Kidney epithelial cell (primary cell): ENCODE data around the gene FAM234B. TPM values are rescaled to one million over a fixed set of nuclear protein-coding genes. Genes with fewer than 3 reads are reported as not detected.

Experiments used
- DNase-seq: peaks from one replicate; pipeline ENCODE4 v3.0.0-alpha.2; 2010; ENCODE audit warnings: low read depth
- H3K27me3 ChIP-seq: 2 replicates; pipeline ENCODE4 v1.6.0; 2011; ENCODE audit warnings: low read length; ENCODE audit not compliant: control insufficient read depth, insufficient read depth
- H3K36me3 ChIP-seq: 2 replicates; pipeline ENCODE4 v1.5.1; 2011; ENCODE audit warnings: low read length; ENCODE audit not compliant: control insufficient read depth, insufficient read depth
- H3K4me3 ChIP-seq: 2 replicates; pipeline ENCODE4 v1.5.1; 2011; ENCODE audit warnings: low read depth, mild to moderate bottlenecking, control low read depth, low read length
- CTCF ChIP-seq: IDR thresholded peaks from 2 replicates; pipeline ENCODE4 v1.5.1; 2011; ENCODE audit warnings: mild to moderate bottlenecking, moderate library complexity, low read length, control low read depth, inconsistent platforms; ENCODE audit not compliant: insufficient read depth, poor library complexity, severe bottlenecking
- total RNA-seq: library from RNA; depleted of rRNA; stranded (reverse); fragments of >200 nt; gene quantifications from 2 replicates; pipeline ENCODE4 v1.2.3, GENCODE V29; 2015

Gene FAM234B
- total RNA-seq, 1 donor from 2014 or later = 5.0 TPM

- Histone ChIP-seq H3K36me3 (no peaks in the 10 kb centered on the region), H3K4me3 (no peak overlapping the region), H3K27me3 (no peaks in the 10 kb centered on the region)
- DNase-seq = no peak
- TF ChIP-seq CTCF = no peak
These were observed 45.9 kb downstream of the FAM234B start for GRCh38 chr12:13090054-13090453.

GRCh38 chr12:13091832-13092231 is 47.7 kb downstream of the FAM234B start:
- no peak for DNase-seq
- Histone ChIP-seq H3K27me3 (no peaks in the 10 kb centered on the region), H3K36me3 (no peaks in the 10 kb centered on the region), H3K4me3 (no peak overlapping the region)
- no peak for TF ChIP-seq CTCF

GRCh38 chr12:13093191-13093847 is 49.1 kb downstream of the FAM234B start:
- no peaks in the 10 kb centered on the region for H3K27me3 ChIP-seq
- no peak overlapping the region for H3K4me3 ChIP-seq
- no peak for DNase-seq
- TF ChIP-seq CTCF = no peak
- H3K36me3 ChIP-seq = no peaks in the 10 kb centered on the region

GRCh38 chr12:13093848-13094220 is 49.7 kb downstream of the FAM234B start:
- TF ChIP-seq CTCF = no peak

GRCh38 chr12:13094367-13094766 is 50.2 kb downstream of the FAM234B start:
- TF ChIP-seq CTCF = no peak
- no peak overlapping the region for H3K4me3 ChIP-seq
- no peak for DNase-seq
- H3K27me3 ChIP-seq = no peaks in the 10 kb centered on the region
- no peaks in the 10 kb centered on the region for H3K36me3 ChIP-seq

More at GRCh38 chr12:13093848-13094220, 49.7 kb downstream of the FAM234B start:
- Histone ChIP-seq H3K4me3 (no peak overlapping the region), H3K27me3 (no peaks in the 10 kb centered on the region), H3K36me3 (no peaks in the 10 kb centered on the region)
- DNase-seq = no peak
